DMS114 treated with DMSO at 0.1 percent for 48 hours (cell line): Measurements from ENCODE around the gene BUB3.

ENCODE experiments used
- DNase-seq: peaks from one replicate; lab custom pipeline; 2025; ENCODE audit not compliant: unreplicated experiment; lab: John Stamatoyannopoulos, UW

Gene BUB3

GRCh38 chr10:123202506-123202905 is 48.3 kb downstream of the BUB3 start:
- DNase-seq = no peak

DNA sequence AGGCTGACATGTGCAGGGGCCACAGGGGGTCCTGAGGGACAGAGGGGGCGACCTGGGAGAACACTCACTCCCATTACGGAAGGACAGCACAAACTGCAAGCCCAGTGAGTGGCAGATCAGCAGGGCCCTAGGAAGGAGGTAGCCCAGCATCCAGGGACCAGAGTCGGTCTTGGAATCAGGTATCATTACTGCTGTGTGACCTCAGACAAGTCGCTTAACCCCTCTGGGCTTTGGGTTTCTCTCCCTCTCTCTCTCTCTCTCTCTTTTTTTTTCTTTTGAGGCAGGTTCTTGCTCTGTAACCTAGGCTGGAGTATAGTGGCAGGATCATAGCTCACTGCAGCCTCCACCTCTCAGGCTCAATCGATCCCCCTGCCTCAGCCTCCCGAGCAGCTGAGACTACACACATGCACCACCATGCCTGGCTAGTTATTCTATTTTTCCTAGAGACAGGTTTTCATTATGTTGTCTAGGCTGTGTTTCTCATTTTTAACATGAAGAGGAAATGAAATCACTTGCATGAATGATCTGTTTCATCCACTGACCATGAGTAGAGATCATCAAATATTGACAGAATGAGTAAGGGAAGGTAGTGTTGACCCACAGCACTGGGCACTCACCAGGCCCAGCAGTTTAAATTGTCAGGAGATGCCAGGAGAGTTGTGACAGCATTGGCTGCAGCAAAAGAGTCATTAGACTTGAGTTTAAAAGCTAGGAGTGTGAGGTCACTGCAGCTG is 49.4 kb downstream of the BUB3 start:
- no peak for DNase-seq

GRCh38 chr10:123204127-123204461 is 49.9 kb downstream of the BUB3 start:
- no peak for DNase-seq

DNA sequence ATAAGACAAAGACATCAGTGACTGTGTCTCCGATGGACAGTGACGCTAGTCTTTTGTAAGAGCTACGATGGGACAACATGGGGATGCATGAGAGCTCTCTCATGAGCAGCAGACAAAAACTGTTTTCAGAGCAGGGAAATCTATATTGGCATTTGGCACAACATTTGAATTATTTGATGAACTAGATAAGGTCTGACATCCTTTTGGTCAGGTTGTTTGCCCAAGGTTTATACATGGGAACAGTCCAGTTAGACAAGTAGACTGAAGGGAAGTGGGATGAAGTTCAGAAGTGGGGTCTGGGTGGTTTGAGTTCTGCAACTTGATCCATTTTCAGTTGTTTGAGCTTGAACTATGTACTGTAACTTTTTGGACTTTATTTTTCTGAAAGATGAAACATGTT is 50.8 kb downstream of the BUB3 start:
- DNase-seq = no peak

- DNase-seq = no peak
These were observed 57.9 kb downstream of the BUB3 start for GRCh38 chr10:123212063-123212462.

DNA sequence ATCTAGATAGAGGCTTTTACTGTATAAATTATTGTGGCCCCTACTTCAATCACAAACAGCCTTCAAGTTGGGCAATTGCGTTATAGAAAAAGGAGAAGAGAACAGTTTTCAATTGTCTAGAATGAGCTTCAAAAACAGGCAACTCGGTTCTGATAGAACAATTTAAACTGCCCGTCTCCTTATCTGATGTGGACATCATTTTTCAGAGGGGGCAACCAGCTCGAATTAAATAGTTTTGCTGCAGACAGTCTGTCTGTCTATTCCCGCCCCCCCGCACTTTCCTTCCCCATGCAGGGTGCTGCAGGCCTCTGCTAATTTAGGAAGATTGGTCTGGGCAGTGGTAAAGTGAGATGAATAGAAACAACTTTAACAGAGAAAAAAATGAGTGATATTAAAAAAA is 58.4 kb downstream of the BUB3 start:
- DNase-seq = no peak

- DNase-seq = no peak
These were observed 59.0 kb downstream of the BUB3 start for GRCh38 chr10:123213192-123213591.
